ENCODE data around the gene RNF26. TPM values are rescaled to one million over a fixed set of nuclear protein-coding genes. Genes with fewer than 3 reads are reported as not detected.

Gene RNF26
- total and polyA plus RNA-seq, 2 of the 13 experiments (the other 11 are each of a cell fraction or from before 2014, with no cell fraction given): 11.9 to 26.3 TPM

DNA sequence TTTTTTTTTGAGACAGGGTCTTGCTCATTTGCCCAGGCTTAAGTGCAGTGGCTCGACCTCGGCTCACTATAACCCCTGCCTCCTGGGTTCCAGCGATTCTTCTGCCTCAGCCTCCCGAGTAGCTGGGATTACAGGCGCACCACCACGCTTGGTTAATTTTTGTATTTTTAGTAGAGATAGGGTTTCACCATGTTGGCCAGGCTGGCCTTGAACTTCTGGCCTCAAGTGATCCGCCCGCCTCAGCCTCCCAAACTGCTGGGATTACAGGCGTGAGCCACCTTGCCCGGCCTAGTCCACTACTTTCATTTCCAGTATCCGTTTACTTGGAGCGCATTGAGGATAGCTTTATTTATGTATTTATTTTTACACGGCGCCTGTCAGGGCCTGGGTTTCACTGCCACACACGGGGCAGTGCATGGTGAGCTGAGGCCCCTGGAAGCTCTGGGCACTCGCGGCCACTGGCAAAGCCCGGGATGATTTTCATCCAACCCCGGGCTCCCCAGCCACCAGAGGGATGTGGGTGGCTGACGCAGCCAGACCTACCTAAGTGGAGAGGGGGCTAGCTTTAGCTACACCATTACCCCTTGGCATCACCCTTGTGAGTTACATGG lies 11.3 kb upstream of the RNF26 start (continued):
- TF ChIP-seq ZNF83 (CRISPR knock-in tag; IDR thresholded peaks at IDR 0.05; ENCODE audit: borderline replicate concordance) (no peak), CHD4 (IDR thresholded peaks at IDR 0.05; ENCODE audit: borderline replicate concordance, low read length) (peak; percentile 60; the same call in 1 of the 2 replicates), ZNF230 (CRISPR knock-in tag; IDR thresholded peaks at IDR 0.05) (no peak), KLF16 (CRISPR knock-in tag; IDR thresholded peaks at IDR 0.05) (no peak), BHLHE40 (IDR thresholded peaks at IDR 0.05; ENCODE audit: low read length) (no peak), ZNF501 (CRISPR knock-in tag; IDR thresholded peaks at IDR 0.05) (0 out of 2 replicates have a peak, but pooled peaks have one; percentile 28), RELA (CRISPR knock-in tag; IDR thresholded peaks at IDR 0.05) (no peak), ZC3H13 (CRISPR knock-in tag; IDR thresholded peaks at IDR 0.05) (0 out of 2 replicates have a peak, but pooled peaks have one; percentile 27), PTBP1 (IDR thresholded peaks at IDR 0.05; ENCODE audit: low read depth, low read length, poor library complexity, severe bottlenecking) (no peak)
- TF ChIP-seq, protein P1, sequence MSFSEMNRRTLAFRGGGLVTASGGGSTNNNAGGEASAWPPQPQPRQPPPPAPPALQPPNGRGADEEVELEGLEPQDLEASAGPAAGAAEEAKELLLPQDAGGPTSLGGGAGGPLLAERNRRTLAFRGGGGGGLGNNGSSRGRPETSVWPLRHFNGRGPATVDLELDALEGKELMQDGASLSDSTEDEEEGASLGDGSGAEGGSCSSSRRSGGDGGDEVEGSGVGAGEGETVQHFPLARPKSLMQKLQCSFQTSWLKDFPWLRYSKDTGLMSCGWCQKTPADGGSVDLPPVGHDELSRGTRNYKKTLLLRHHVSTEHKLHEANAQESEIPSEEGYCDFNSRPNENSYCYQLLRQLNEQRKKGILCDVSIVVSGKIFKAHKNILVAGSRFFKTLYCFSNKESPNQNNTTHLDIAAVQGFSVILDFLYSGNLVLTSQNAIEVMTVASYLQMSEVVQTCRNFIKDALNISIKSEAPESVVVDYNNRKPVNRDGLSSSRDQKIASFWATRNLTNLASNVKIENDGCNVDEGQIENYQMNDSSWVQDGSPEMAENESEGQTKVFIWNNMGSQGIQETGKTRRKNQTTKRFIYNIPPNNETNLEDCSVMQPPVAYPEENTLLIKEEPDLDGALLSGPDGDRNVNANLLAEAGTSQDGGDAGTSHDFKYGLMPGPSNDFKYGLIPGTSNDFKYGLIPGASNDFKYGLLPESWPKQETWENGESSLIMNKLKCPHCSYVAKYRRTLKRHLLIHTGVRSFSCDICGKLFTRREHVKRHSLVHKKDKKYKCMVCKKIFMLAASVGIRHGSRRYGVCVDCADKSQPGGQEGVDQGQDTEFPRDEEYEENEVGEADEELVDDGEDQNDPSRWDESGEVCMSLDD (CRISPR knock-in tag; IDR thresholded peaks at IDR 0.05; ENCODE audit: borderline replicate concordance): no peak
- TF ChIP-seq, protein P2, sequence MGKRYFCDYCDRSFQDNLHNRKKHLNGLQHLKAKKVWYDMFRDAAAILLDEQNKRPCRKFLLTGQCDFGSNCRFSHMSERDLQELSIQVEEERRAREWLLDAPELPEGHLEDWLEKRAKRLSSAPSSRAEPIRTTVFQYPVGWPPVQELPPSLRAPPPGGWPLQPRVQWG (CRISPR knock-in tag; IDR thresholded peaks at IDR 0.05; ENCODE audit: borderline replicate concordance, low read depth): no peak
- TF ChIP-seq, protein P3, sequence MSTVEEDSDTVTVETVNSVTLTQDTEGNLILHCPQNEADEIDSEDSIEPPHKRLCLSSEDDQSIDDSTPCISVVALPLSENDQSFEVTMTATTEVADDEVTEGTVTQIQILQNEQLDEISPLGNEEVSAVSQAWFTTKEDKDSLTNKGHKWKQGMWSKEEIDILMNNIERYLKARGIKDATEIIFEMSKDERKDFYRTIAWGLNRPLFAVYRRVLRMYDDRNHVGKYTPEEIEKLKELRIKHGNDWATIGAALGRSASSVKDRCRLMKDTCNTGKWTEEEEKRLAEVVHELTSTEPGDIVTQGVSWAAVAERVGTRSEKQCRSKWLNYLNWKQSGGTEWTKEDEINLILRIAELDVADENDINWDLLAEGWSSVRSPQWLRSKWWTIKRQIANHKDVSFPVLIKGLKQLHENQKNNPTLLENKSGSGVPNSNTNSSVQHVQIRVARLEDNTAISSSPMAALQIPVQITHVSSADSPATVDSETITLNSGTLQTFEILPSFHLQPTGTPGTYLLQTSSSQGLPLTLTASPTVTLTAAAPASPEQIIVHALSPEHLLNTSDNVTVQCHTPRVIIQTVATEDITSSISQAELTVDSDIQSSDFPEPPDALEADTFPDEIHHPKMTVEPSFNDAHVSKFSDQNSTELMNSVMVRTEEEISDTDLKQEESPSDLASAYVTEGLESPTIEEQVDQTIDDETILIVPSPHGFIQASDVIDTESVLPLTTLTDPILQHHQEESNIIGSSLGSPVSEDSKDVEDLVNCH (CRISPR knock-in tag; IDR thresholded peaks at IDR 0.05): no peak
- TF ChIP-seq, protein P4, sequence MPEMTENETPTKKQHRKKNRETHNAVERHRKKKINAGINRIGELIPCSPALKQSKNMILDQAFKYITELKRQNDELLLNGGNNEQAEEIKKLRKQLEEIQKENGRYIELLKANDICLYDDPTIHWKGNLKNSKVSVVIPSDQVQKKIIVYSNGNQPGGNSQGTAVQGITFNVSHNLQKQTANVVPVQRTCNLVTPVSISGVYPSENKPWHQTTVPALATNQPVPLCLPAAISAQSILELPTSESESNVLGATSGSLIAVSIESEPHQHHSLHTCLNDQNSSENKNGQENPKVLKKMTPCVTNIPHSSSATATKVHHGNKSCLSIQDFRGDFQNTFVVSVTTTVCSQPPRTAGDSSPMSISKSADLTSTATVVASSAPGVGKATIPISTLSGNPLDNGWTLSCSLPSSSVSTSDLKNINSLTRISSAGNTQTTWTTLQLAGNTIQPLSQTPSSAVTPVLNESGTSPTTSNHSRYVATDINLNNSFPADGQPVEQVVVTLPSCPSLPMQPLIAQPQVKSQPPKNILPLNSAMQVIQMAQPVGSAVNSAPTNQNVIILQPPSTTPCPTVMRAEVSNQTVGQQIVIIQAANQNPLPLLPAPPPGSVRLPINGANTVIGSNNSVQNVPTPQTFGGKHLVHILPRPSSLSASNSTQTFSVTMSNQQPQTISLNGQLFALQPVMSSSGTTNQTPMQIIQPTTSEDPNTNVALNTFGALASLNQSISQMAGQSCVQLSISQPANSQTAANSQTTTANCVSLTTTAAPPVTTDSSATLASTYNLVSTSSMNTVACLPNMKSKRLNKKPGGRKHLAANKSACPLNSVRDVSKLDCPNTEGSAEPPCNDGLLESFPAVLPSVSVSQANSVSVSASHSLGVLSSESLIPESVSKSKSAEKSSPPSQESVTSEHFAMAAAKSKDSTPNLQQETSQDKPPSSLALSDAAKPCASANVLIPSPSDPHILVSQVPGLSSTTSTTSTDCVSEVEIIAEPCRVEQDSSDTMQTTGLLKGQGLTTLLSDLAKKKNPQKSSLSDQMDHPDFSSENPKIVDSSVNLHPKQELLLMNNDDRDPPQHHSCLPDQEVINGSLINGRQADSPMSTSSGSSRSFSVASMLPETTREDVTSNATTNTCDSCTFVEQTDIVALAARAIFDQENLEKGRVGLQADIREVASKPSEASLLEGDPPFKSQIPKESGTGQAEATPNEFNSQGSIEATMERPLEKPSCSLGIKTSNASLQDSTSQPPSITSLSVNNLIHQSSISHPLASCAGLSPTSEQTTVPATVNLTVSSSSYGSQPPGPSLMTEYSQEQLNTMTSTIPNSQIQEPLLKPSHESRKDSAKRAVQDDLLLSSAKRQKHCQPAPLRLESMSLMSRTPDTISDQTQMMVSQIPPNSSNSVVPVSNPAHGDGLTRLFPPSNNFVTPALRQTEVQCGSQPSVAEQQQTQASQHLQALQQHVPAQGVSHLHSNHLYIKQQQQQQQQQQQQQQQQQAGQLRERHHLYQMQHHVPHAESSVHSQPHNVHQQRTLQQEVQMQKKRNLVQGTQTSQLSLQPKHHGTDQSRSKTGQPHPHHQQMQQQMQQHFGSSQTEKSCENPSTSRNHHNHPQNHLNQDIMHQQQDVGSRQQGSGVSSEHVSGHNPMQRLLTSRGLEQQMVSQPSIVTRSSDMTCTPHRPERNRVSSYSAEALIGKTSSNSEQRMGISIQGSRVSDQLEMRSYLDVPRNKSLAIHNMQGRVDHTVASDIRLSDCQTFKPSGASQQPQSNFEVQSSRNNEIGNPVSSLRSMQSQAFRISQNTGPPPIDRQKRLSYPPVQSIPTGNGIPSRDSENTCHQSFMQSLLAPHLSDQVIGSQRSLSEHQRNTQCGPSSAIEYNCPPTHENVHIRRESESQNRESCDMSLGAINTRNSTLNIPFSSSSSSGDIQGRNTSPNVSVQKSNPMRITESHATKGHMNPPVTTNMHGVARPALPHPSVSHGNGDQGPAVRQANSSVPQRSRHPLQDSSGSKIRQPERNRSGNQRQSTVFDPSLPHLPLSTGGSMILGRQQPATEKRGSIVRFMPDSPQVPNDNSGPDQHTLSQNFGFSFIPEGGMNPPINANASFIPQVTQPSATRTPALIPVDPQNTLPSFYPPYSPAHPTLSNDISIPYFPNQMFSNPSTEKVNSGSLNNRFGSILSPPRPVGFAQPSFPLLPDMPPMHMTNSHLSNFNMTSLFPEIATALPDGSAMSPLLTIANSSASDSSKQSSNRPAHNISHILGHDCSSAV (CRISPR knock-in tag; IDR thresholded peaks at IDR 0.05; ENCODE audit: borderline replicate concordance): no peak
- TF ChIP-seq, protein P5, sequence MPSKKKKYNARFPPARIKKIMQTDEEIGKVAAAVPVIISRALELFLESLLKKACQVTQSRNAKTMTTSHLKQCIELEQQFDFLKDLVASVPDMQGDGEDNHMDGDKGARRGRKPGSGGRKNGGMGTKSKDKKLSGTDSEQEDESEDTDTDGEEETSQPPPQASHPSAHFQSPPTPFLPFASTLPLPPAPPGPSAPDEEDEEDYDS (CRISPR knock-in tag; IDR thresholded peaks at IDR 0.05): no peak
